Stimulated activated CD4-positive, alpha-beta T cell treated with anti-CD3 and anti-CD28 coated beads, TNF-alpha, amount 100 ng/mL, for 24 hours (primary cell): ENCODE results near the gene ATAD3C.
A peak's percentile ranks its signal among the peaks of the same experiment; 100 is the strongest.
"Not testable (repeated sequence)": the region's sequence is repeated elsewhere in the genome, so short reads cannot be mapped to it uniquely, and the experiment has no call there.

Source experiments
- DNase-seq, 3 experiments: peaks; one replicate each; pipeline ENCODE4 v3.0.0-alpha.2; 2020; ENCODE audit warnings: low read depth in 3 of 3

The ATAD3C gene

DNA sequence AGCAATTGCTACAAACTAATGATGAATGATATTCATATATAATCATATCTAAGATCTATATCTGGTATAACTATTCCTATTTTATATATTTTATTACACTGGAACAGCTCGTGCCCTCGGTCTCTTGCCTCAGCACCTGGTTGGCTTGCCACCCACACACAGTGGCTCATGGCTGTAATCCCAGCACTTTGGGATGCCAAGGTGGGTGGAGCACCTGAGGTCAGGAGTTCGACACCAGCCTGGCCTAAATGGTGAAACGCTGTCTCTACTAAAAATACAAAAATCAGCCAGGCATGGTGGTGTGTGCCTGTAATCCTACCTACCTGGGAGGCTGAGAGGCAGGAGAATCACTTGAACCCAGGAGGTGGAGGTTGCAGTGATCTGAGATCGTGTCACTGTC is 56.3 kb downstream of the ATAD3C start:
- not testable (repeated sequence) for DNase-seq

DNA sequence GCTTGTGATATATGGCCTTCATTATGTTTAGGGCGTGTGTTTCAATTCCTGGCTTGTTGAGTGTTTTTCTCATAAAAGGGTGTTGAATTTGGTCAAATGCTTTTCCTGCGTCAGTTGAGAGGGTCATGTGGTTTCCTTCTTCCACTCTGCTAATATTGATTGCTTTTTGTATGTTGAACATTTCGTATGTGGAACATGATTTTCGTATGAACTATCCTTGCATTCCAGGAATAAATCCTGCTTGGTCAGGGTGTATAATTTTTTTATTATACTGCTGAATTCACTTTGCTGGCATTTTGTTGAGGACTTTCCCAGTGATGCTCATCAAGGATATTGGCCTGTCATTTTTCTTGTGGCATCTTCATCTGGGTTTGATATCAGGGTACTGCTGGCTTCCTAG is 57.8 kb downstream of the ATAD3C start:
- DNase-seq, result no peak

DNA sequence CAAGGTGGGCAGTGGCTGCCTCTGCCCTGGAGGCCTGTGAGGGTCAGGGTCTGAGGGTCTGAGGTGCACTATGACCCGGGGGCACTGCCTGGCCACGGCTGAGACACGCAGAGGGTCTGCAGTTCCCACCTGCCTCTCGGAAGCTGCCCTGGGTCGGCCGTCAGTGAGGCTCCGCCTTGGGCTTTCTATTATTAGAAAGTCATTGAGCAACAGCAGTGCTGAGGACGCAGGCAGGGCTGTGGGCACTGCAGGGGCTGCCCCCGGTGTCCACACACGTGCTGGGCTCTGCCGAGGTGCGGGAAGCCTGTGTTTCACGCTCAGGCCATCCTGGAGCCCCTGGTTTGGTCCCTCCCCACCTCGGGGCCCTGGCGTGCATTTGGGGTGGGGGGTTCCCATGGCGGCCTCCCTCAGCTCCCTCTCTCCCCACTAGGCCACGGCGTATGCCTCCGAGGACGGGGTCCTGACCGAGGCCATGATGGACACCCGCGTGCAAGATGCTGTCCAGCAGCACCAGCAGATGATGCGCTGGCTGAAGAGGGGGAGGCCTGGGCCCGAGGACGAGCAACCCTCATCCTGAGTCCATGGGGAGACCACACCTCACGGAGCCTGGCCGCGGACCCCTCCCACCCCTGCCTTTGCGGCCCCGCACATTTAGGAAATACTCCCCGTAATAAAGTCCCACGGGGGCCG is 59.4 kb downstream of the ATAD3C start:
- not testable (repeated sequence) for DNase-seq

DNA sequence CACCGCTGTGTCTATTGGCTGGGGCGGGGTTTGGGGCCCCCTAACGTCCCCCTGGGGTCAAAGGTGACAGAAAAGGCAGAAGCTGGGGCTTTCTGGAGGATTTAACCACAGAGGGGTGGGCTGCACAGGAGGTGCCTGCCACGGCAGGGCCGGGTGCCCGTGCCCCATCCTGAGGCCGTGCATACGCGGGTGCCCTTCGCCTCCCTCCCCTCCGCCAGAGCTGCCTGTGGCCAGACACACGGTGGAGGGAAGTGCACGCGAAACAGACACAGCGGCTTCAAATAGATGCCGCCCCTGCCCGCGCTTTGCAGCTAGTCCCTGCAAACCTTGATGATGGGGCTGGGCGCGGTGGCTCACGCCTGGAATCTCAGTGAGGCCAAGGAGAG is 60.0 kb downstream of the ATAD3C start:
- DNase-seq, result not testable (repeated sequence)

DNA sequence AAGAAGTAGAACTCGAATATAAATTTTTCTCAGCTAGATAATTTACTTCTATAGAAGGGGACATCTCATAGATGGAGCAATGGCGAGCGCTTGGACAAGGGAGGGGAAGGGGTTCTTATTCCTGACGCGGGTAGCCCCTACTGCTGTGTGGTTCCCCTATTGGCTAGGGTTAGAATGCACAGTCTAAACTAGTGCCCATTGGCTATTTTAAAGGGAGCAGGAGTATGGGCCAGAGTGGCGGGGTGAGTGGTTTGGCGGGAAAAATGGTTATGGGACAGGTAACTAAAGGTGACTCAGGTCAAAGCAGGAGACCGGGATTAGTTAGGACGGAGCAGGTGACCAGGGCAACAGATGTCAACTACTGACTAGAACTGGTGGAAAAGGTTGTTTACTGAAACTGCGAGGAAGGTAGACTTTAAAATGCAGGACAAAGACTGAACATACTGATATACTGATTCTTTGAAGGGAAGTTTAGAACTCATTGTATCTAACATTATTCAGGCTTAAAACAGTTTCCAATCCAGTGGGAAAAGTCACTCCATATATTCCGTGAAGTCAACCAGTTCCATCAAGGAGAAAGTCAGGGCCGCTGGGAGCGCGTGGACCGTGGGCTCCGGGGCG is 61.5 kb downstream of the ATAD3C start:
- DNase-seq, result no peak

DNA sequence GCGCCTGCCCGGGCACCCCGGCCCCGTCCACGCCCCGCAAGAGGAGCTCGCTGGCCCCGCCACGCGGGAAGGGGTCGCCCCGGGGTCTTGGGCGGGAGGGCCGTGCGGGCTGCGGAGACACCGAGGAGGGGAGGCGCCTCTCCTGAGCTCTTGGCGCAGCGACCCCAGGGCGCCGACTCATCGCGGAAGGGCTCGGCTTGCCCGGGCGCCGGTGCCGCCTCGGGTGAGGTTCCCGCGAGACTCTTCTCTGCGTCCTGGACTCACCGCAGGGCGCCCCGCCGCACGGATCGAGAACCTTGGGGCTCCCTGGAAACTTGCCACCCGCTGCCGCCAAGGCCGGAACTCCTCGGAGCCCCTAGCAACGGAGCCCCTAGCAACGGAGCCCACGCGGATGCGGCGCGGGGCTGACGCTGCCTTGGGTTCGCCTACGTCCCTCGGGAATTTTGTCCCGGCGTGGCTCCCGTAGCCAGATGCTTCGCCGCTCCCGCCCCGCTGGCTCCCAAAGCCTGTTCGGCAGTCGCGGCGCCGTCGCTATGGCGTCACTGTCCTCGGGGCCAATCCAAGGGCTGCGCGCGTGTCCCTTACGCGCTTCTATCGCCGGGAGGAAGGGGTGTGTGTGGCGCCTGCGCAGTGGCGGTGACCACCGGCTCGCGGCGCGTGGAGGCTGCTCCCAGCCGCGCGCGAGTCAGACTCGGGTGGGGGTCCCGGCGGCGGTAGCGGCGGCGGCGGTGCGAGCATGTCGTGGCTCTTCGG is 62.2 kb downstream of the ATAD3C start, which contains the start of gene ATAD3A:
Gene ATAD3A, plus strand, starts transcription at position 630 of the 753 bp plus-strand sequence. Its CDS starts 107 bp downstream, at position 737.
- peak; percentile 93 to 97 (median 93) for DNase-seq

DNA sequence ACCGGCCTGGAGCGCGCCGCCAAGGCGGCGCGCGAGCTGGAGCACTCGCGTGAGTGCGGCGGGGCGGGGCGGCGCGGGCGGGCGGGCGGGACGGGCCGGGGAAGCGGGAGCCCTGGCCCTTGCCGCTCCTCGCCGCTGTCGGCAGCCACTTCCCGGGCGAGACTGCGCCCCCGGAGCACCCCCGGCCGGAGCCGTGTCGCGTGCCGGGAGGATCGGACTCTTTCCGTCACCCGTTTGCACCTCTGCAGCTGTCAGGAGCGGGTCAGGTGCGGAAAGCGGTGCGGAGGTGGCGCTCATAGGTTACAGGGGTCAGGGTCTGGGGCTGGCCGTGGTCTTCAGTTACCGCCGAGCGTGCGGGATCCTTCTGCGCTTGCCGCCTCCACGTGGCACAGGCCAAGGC is 62.9 kb downstream of the ATAD3C start:
- not testable (repeated sequence) for DNase-seq

DNA sequence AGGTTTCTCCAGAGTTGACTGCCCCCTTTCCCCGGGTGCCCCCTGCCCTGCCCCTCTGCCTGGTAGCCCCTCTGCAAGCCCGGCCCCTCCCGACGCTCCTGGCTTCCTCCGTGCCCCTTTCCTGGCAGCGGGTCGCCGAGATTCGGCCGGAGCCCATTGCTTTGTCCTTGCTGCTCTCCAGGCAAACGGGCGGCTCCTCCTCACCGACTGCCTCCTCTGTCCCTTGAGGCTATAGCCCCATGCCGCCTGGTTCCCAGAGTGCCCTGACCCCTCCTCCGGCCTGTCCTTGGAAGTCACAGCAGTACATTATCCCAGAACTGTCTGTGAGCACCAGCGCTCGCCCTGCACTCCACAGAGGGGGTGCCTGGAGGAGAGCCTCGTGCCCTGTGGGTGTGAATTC is 64.2 kb downstream of the ATAD3C start:
- not testable (repeated sequence) for DNase-seq

DNA sequence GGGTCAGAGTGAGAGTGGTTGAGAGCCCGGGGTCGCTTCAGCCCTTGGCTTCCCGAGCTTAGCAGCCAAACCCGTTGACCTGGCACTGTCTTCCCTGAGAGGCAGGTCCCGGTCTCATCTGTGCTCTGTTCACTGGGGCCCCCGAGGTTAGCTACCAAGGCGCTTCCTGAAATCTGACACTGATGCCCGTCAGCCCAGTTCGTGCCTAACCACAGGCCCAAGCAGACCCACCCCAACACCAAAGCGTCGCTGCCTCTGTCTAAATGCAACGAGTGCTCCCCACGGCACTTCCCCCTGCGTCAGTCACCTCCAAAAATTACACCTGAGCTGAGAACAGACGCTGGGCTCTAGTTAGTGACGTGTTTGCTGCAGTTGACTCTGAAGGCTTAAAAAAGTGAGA is 64.9 kb downstream of the ATAD3C start:
- not testable (repeated sequence) for DNase-seq

DNA sequence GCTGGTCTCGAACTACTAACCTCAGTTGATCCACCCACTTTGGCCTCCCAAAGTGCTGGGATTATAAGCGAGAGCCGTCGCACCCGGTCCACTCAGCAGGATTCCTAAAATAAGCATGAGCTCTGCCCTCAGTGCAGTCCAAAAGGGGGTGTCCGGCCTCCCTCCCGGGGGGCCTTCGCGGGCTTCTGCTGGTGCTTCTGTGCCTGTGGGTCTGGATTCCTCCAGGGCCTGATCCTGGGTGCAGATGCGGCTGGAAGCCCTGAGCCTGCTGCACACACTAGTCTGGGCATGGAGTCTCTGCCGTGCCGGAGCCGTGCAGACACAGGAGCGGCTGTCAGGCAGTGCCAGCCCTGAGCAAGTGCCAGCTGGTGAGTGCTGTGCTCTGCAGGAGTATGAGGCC is 67.4 kb downstream of the ATAD3C start:
- DNase-seq, result not testable (repeated sequence)

DNA sequence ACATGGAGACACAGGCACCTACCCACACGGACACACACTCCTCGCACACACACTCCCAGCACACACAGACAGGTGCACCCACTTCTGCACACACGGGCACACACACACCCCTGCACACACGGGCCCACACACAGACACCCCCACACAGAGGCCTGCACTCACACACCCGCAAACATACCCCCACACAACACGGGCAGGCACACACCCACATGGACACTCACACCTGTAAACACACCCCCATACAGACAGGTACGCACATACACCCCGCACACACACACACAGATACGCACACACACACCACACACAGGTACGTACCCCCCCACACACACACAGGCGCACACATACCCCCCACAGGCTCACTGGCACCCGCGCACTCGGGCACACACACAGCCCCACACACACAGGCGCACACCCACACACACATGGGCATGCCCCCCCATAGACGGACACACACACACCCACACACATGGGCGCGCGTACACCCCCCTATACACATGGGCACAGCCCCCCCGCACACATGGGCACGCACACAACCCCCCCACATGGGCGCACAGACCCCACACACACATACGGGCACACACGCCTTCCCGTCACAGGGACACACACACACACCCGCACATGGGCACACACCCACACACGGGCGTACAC is 68.6 kb downstream of the ATAD3C start:
- DNase-seq, result no peak

DNA sequence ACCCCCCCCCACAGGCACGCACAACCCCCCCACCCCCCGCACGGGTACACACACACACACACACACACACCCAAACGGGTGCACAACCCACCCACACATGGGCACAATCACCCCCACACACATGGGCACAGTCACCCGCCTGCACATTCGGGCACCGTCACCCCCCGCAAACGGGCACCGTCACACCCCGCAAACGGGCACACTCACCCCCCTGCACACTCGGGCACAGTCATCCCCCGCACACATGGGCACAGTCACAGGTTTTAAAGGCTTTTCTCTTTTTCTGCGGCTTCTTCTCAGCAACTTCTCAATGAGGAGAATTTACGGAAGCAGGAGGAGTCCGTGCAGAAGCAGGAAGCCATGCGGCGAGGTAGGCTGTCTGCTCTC is 69.1 kb downstream of the ATAD3C start:
- not testable (repeated sequence) for DNase-seq
